D721Med (cell line): Measurements from ENCODE around the gene DFFB.

Experiments
- DNase-seq: peaks from one replicate; pipeline ENCODE4 v3.0.0; 2011; ENCODE audit warnings: low spot score; ENCODE audit not compliant: insufficient read length
- FAIRE-seq: peaks from 2 replicates; lab custom pipeline; 2011; peaks lifted over from hg19 to GRCh38; lab: Jason Lieb, UNC
- TF ChIP-seq, protein P1 (sequence below): IDR thresholded peaks from 2 replicates; pipeline ENCODE4 v1.5.1; 2012; ENCODE audit warnings: mild to moderate bottlenecking, control low read depth; ENCODE audit not compliant: insufficient read depth; ENCODE audit errors: missing control alignments

Gene DFFB

DNA sequence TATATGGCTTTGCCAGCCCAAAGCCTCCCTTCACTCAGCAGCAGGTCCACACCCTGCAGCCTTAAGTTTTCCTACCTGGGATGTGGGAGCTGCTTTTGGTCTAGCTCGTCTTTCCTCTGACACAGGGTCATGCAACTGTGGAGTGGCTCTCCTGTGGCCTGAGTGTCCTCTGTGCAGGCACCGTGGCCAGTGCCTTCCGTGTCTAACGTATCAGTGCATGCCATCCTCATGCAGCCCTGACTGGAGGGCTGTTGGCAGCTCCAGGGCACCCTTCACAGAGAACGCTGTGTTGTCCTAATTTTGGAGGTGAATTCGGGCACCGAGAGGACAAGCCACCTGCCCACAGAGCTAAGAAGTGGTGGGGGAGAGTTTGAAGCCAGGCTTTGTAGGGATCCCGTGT, 68.5 kb downstream of the DFFB start:
- no peak for DNase-seq
- TF ChIP-seq, protein P1, sequence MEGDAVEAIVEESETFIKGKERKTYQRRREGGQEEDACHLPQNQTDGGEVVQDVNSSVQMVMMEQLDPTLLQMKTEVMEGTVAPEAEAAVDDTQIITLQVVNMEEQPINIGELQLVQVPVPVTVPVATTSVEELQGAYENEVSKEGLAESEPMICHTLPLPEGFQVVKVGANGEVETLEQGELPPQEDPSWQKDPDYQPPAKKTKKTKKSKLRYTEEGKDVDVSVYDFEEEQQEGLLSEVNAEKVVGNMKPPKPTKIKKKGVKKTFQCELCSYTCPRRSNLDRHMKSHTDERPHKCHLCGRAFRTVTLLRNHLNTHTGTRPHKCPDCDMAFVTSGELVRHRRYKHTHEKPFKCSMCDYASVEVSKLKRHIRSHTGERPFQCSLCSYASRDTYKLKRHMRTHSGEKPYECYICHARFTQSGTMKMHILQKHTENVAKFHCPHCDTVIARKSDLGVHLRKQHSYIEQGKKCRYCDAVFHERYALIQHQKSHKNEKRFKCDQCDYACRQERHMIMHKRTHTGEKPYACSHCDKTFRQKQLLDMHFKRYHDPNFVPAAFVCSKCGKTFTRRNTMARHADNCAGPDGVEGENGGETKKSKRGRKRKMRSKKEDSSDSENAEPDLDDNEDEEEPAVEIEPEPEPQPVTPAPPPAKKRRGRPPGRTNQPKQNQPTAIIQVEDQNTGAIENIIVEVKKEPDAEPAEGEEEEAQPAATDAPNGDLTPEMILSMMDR, result no peak
- FAIRE-seq, result no peak

- DNase-seq (no peak), FAIRE-seq (no peak)
- TF ChIP-seq, protein P1, result no peak
Observed at GRCh38 chr1:3926956-3927355, 69.7 kb downstream of the DFFB start.

DNA sequence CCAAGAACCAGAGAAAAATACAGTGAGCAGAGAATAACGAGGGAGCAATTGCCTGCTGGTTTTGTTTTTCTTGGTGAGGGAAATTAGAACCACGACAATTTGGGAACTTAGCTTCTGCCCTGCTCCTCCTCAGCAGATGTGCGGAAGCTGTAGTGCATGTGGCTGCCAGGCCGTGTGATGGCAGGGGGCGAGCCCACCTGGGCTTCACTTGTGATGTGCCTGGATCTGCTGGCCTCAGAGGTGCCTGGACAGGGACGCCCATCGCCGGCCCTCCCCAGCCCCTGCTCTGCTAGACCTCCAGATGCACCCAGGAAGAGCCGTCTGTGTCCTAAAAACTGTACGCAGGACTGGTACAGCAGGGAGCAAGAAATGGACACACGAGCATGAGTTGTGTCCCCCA, 71.3 kb downstream of the DFFB start:
- no peak for DNase-seq
- no peak for FAIRE-seq

GRCh38 chr1:3929126-3929525, 71.8 kb downstream of the DFFB start:
- DNase-seq, result no peak
- TF ChIP-seq, protein P1, result no peak
- no peak for FAIRE-seq

More for the DNA sequence above, 71.3 kb downstream of the DFFB start:
- TF ChIP-seq, protein P1, result no peak

GRCh38 chr1:3930301-3931006, 73.2 kb downstream of the DFFB start:
- TF ChIP-seq, protein P1, result no peak
- FAIRE-seq, result no peak
- DNase-seq, result no peak

- DNase-seq, result no peak
- FAIRE-seq, result no peak
Observed at GRCh38 chr1:3931007-3931912, 74.0 kb downstream of the DFFB start.

More at GRCh38 chr1:3931007-3931912, 74.0 kb downstream of the DFFB start:
- TF ChIP-seq, protein P1, result no peak
